HL-60 (cell line): ENCODE results near the gene FMNL2.

Source experiments
- DNase-seq, 2 experiments: peaks; one replicate each; pipeline ENCODE4 v3.0.0-alpha.2; 2010 to 2020; ENCODE audit warnings: low read depth in 1 of 2, low spot score in 1 of 2
- H3K27ac ChIP-seq: fragments of 250-450 bp; sonication (Bioruptor Pico); replicated peaks from 2 replicates; pipeline ENCODE4 v1.5.1; 2020; ENCODE audit warnings: mild to moderate bottlenecking, moderate library complexity
- H3K27me3 ChIP-seq: fragments of 250-450 bp; sonication (Bioruptor Pico); 2 replicates; pipeline ENCODE4 v1.5.1; 2021; ENCODE audit warnings: mild to moderate bottlenecking, moderate library complexity; ENCODE audit not compliant: insufficient read depth, poor library complexity, severe bottlenecking
- H3K4me3 ChIP-seq: replicated peaks from 2 replicates; pipeline ENCODE4 v1.5.1; 2011; ENCODE audit warnings: mild to moderate bottlenecking, control low read depth, low read length; ENCODE audit not compliant: insufficient read depth
- CTCF ChIP-seq: IDR thresholded peaks from one replicate; pipeline ENCODE4 v1.5.1; 2011; ENCODE audit warnings: low read length, control low read depth, inconsistent platforms; ENCODE audit not compliant: insufficient read depth
- GABPA ChIP-seq: IDR thresholded peaks from 2 replicates; pipeline ENCODE4 v1.6.1; 2012; ENCODE audit warnings: low read depth
- POLR2AphosphoS5 ChIP-seq: IDR thresholded peaks from 2 replicates; pipeline ENCODE4 v1.6.1; 2012; ENCODE audit warnings: low read depth
- REST ChIP-seq: IDR thresholded peaks from 2 replicates; pipeline ENCODE4 v1.6.1; 2012; ENCODE audit warnings: low read depth; ENCODE audit not compliant: insufficient replicate concordance
- SPI1 ChIP-seq: IDR thresholded peaks from 2 replicates; pipeline ENCODE4 v1.6.1; 2012; ENCODE audit warnings: low read depth, mild to moderate bottlenecking, borderline replicate concordance

FMNL2 gene

GRCh38 chr2:152475982-152476381, 141.0 kb downstream of the FMNL2 start:
- Histone ChIP-seq H3K27ac (no peak overlapping the region), H3K4me3 (no peak overlapping the region), H3K27me3 (no peaks in the 10 kb centered on the region)
- no peak for DNase-seq
- TF ChIP-seq CTCF: no peak
- no peak for TF ChIP-seq SPI1
- TF ChIP-seq GABPA: no peak
- TF ChIP-seq REST: no peak
- TF ChIP-seq POLR2AphosphoS5: no peak

DNA sequence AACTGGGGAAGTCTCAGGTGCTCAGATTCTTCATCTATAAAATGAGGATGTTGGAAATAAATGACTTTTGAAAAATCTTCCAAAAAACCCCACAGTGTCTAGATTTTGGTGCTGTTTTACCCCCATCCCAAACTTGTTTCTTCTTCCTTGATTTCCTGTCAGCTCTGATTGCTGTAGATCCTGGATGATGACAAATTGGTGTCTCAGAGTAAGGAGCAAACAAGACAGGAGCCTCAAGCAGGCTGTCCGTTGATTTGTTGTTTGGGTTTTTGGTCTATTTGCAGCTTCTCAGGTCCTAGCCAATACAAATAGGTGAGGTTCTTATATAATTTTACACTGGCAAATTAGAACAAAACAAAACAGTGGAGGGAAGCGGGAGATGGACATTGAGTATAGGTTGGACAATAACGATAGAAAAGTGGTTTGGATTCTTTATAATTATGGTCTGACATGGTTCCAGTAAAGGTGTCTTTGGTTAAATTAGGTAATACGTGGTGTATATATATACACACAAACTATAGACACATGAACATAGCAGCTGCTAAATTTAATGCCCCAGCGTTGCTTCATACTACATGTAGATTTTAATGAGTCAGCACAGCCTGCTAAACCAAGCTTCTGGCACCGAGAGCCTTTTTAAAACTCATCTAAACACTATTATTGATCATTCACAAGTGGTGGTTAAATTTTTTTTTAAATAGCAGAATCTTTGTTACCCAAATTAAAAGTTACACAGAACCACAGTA, 142.5 kb downstream of the FMNL2 start:
- no peaks in the 10 kb centered on the region for H3K27me3 ChIP-seq
- no peak for TF ChIP-seq POLR2AphosphoS5
- TF ChIP-seq GABPA: no peak
- no peak for TF ChIP-seq REST
- TF ChIP-seq SPI1: no peak
- no peak for TF ChIP-seq CTCF
- DNase-seq: no peak
- H3K4me3 ChIP-seq: no peak overlapping the region
- H3K27ac ChIP-seq: no peak overlapping the region

DNA sequence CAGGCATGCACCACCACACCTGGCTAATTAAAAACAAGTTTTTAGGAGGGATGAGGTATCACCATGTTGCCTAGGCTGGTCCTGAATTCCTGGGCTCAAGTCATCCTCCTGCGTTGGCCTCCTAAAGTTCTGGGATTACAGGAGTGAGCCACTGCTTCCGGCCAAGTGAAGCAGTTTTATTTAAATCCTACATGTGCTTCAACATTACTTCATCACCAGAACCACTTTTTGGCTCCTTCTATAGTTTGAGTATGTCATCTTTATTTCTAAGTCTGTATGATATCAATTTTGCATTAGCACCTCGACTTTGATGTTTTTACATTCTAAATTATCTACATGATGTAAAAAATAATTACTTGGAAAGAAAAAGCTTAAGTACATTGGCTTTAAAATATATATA, 144.3 kb downstream of the FMNL2 start:
- TF ChIP-seq GABPA (no peak), SPI1 (no peak), POLR2AphosphoS5 (no peak), CTCF (no peak), REST (no peak)
- Histone ChIP-seq H3K27me3 (no peaks in the 10 kb centered on the region), H3K27ac (no peak overlapping the region), H3K4me3 (no peak overlapping the region)
- DNase-seq: no peak
